HCT116 (cell line): ENCODE data around the gene LRRC4B. TPM values are rescaled to one million over a fixed set of nuclear protein-coding genes. Genes with fewer than 3 reads are reported as not detected.

Source experiments
- ATAC-seq: fragments of 200-7000 bp; cut with Tn5 transposase; 2 replicates; pipeline ENCODE4 v1.9.1; 2020; ENCODE audit warnings: mild to moderate bottlenecking, moderate library complexity
- BruUV-seq: library from RNA; stranded (reverse); fragments of 400-500 nt; replicated peaks from 2 replicates; lab custom pipeline; 2021; lab: Mats Ljungman, UMichigan
- CTCF ChIA-PET: fragments of 300-600 bp; sonication (Branson Sonifier 250); formaldehyde crosslinking; loops from one replicate; lab custom pipeline; 2021; ENCODE audit warnings: antibody characterized with exemption; lab: Charles Lee
- POLR2A ChIA-PET: fragments of 300-600, 350-600 bp; sonication (Branson Sonifier 250); formaldehyde crosslinking; loops from one replicate; lab custom pipeline; 2021; ENCODE audit warnings: antibody characterized with exemption; lab: Charles Lee
- RAD21 ChIA-PET, 2 experiments: fragments of 300-600 bp; sonication (Branson Sonifier 250); formaldehyde crosslinking; loops; one replicate each; lab custom pipeline; 2023; ENCODE audit warnings: low total read pairs in 2 of 2; ENCODE audit not compliant: uncharacterized antibody in 2 of 2, unreplicated experiment in 2 of 2, low non-redundant PET in 1 of 2; lab: Charles Lee
- DNase-seq: peaks from one replicate; pipeline ENCODE4 v3.0.0-alpha.2; 2010; ENCODE audit warnings: low read depth, low spot score
- H2AFZ ChIP-seq: fragments of 200-600 bp; shearing (Covaris generic), sonication (generic); 2 replicates; pipeline ENCODE4 v1.6.1; 2017; ENCODE audit warnings: low read depth, mixed run types, mixed read lengths, antibody characterized with exemption, low read length; ENCODE audit not compliant: poor library complexity, severe bottlenecking
- H3K27ac ChIP-seq: 2 replicates; pipeline ENCODE4 v1.5.1; 2012; ENCODE audit warnings: low read depth, low read length
- H3K27me3 ChIP-seq: fragments of 200-600 bp; sonication (generic); 2 replicates; pipeline ENCODE4 v1.6.1; 2016; ENCODE audit warnings: mixed run types, low read length, mixed read lengths; ENCODE audit not compliant: insufficient read depth
- H3K36me3 ChIP-seq, 2 experiments: fragments of 200-500 bp in 1 of 2; fragments of 200-600 bp in 1 of 2; sonication (Bioruptor generic) in 1 of 2; sonication (generic) in 1 of 2; 2 replicates each; pipeline versions ENCODE4 v1.5.1 to v1.6.1; 2014 to 2016; ENCODE audit warnings: low read length in 2 of 2, inconsistent platforms in 1 of 2, mixed read lengths in 1 of 2, mixed run types in 1 of 2; ENCODE audit not compliant: insufficient read depth in 2 of 2, control insufficient read depth in 1 of 2
- H3K4me1 ChIP-seq, 2 experiments: fragments of 200-600 bp in 1 of 2; sonication (generic) in 1 of 2; 2 replicates each; pipeline versions ENCODE4 v1.5.1 to v1.6.1; 2012 to 2017; ENCODE audit warnings: low read length in 2 of 2, inconsistent platforms in 1 of 2, mild to moderate bottlenecking in 1 of 2, mixed read lengths in 1 of 2, mixed run types in 1 of 2, moderate library complexity in 1 of 2; ENCODE audit not compliant: insufficient read depth in 2 of 2, control insufficient read depth in 1 of 2
- H3K4me2 ChIP-seq: fragments of 200-600 bp; sonication (generic); 2 replicates; pipeline ENCODE4 v1.6.1; 2017; ENCODE audit warnings: mixed run types, low read length, mixed read lengths
- H3K4me3 ChIP-seq, 2 experiments: fragments of 200-600 bp in 1 of 2; sonication (generic) in 1 of 2; replicated peaks in 1 of 2; 2 replicates each; pipeline ENCODE4 v1.5.1; 2011 to 2016; ENCODE audit warnings: low read length in 2 of 2, control low read depth in 1 of 2, low read depth in 1 of 2, mild to moderate bottlenecking in 1 of 2, mixed read lengths in 1 of 2, mixed run types in 1 of 2
- H3K79me2 ChIP-seq: fragments of 200-600 bp; sonication (generic); 2 replicates; pipeline ENCODE4 v1.6.1; 2017; ENCODE audit warnings: mild to moderate bottlenecking, mixed run types, low read length, moderate library complexity, mixed read lengths; ENCODE audit not compliant: insufficient read depth
- H3K9ac ChIP-seq: fragments of 200-600 bp; sonication (generic); 2 replicates; pipeline ENCODE4 v1.6.1; 2016; ENCODE audit warnings: low read length, mixed read lengths
- H3K9me2 ChIP-seq: fragments of 200-600 bp; sonication (generic), shearing (Covaris generic); 2 replicates; pipeline ENCODE4 v1.6.1; 2017; ENCODE audit warnings: mixed run types, mild to moderate bottlenecking, moderate library complexity; ENCODE audit not compliant: insufficient read depth
- H3K9me3 ChIP-seq, 2 experiments: fragments of 200-500 bp in 1 of 2; fragments of 200-600 bp in 1 of 2; sonication (Bioruptor generic) in 1 of 2; sonication (generic) in 1 of 2; 2 replicates each; pipeline ENCODE4 v1.6.1; 2014 to 2017; ENCODE audit warnings: low read length in 2 of 2, mixed read lengths in 2 of 2, inconsistent platforms in 1 of 2, low read depth in 1 of 2, mild to moderate bottlenecking in 1 of 2, mixed run types in 1 of 2, moderate library complexity in 1 of 2; ENCODE audit not compliant: control insufficient read depth in 1 of 2, insufficient read depth in 1 of 2
- H4K20me1 ChIP-seq: fragments of 200-600 bp; sonication (generic), shearing (Covaris generic); 2 replicates; pipeline ENCODE4 v1.6.1; 2017; ENCODE audit warnings: mixed run types, mild to moderate bottlenecking, moderate library complexity; ENCODE audit not compliant: insufficient read depth
- ATF3 ChIP-seq: IDR thresholded peaks from 2 replicates; pipeline ENCODE4 v1.6.1; 2012
- EZH2phosphoT487 ChIP-seq: fragments of 200-600 bp; IDR thresholded peaks from 2 replicates; pipeline ENCODE4 v1.6.1; 2018; ENCODE audit warnings: antibody characterized with exemption, borderline replicate concordance
- JUND ChIP-seq: IDR thresholded peaks from 2 replicates; pipeline ENCODE4 v1.6.1; 2012
- RAD21 ChIP-seq: IDR thresholded peaks from 2 replicates; pipeline ENCODE4 v1.6.1; 2012; ENCODE audit warnings: low read depth, mild to moderate bottlenecking
- SIN3A ChIP-seq: IDR thresholded peaks from 2 replicates; pipeline ENCODE4 v1.6.1; 2012; ENCODE audit warnings: low read depth
- ZFX ChIP-seq: fragments of 450-650 bp; IDR thresholded peaks from 2 replicates; pipeline ENCODE4 v1.6.1; 2017
- ZNF274 ChIP-seq: fragments of 200-500 bp; sonication (Bioruptor generic); IDR thresholded peaks from 2 replicates; pipeline ENCODE4 v1.6.1; 2014; ENCODE audit warnings: mild to moderate bottlenecking, low read depth, low read length, inconsistent platforms
- intact Hi-C: fragments of 100-400 bp; cut with micrococcal nuclease; formaldehyde crosslinking; loops from 2 replicates; pipeline ENCODE4 v1.10.0; 2022
- total RNA-seq: library from RNA; stranded (reverse); gene quantifications from one replicate; pipeline ENCODE4 v1.2.1, GENCODE V29; 2021; ENCODE audit not compliant: unreplicated experiment
- TF ChIP-seq, protein P1 (sequence below): IDR thresholded peaks from 2 replicates; pipeline ENCODE4 v1.6.1; 2011; ENCODE audit warnings: mild to moderate bottlenecking, low read length, moderate library complexity; ENCODE audit not compliant: insufficient replicate concordance; ENCODE audit errors: extremely low read depth

The LRRC4B gene
- total RNA-seq, 1 experiment from 2014 or later = 0.89 TPM

DNA sequence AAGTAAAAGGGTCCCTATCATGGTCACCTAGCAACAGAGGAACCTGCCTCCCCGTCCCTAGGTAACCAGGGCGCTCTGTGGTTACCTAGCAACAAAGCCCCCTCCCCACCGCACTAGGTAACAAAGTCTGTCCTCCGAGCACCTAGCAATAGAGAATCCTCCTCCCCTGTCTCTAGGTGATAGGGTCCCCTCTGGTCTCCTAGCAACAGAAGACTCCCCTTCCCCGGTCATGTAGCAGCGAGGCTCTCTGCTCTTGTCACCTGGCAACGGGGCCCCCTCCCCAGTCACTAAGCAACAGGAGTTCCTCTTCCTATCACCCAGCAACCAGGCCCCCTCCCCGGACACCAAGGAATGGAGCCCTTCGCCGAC, 57.6 kb downstream of the LRRC4B start:
- RAD21 ChIA-PET = no interaction called here
- Histone ChIP-seq H3K4me2 (peak overlapping the region; percentile 91), H3K36me3 (no peaks in the 10 kb centered on the region; a peak in 1 of 4 replicates), H3K9me2 (no peaks in the 10 kb centered on the region), H2AFZ (no peak overlapping the region), H3K79me2 (peaks cover 8% of the 10 kb centered on the region; the same call in 1 of the 2 replicates), H3K9ac (peak overlapping the region; percentile 90), H3K4me3 (peak overlapping the region; percentile 82 to 90), H4K20me1 (no peaks in the 10 kb centered on the region), H3K4me1 (peaks cover 3 to 15% of the 10 kb centered on the region in 2 experiments; a peak in 3 of 4 replicates)
- intact Hi-C loops = loop anchor here (1.0 kb wide), 1 partner anchor 34 kb away; the partner anchor contains the start of genes EMC10 and GARIN5A
- CTCF ChIA-PET = interaction anchor here (0.9 to 1.7 kb wide), 5 partner anchors 27 to 154 kb away, joined by 3 to 11 read pairs (median 6); no protein-coding TSS in a partner anchor
- ATAC-seq = no peak; the same call in 1 of the 2 replicates
- BruUV-seq = TSS peak; percentile 78
- no peak for DNase-seq
- no peak for TF ChIP-seq RAD21
- no peak for TF ChIP-seq JUND
- TF ChIP-seq EZH2phosphoT487 = no peak
- TF ChIP-seq, protein P1, sequence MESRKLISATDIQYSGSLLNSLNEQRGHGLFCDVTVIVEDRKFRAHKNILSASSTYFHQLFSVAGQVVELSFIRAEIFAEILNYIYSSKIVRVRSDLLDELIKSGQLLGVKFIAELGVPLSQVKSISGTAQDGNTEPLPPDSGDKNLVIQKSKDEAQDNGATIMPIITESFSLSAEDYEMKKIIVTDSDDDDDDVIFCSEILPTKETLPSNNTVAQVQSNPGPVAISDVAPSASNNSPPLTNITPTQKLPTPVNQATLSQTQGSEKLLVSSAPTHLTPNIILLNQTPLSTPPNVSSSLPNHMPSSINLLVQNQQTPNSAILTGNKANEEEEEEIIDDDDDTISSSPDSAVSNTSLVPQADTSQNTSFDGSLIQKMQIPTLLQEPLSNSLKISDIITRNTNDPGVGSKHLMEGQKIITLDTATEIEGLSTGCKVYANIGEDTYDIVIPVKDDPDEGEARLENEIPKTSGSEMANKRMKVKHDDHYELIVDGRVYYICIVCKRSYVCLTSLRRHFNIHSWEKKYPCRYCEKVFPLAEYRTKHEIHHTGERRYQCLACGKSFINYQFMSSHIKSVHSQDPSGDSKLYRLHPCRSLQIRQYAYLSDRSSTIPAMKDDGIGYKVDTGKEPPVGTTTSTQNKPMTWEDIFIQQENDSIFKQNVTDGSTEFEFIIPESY = no peak
- no peak for TF ChIP-seq ZNF274
- TF ChIP-seq ZFX = no peak
- no peak for TF ChIP-seq ATF3
- no peak for TF ChIP-seq SIN3A
- TF ChIP-seq, all 23 proteins: peak for 0
- H3K27ac ChIP-seq = peak overlapping the region; percentile 77
- H3K27me3 ChIP-seq = no peaks in the 10 kb centered on the region
- POLR2A ChIA-PET = no interaction called here
- H3K9me3 ChIP-seq = no peaks in the 10 kb centered on the region
